PFSK-1 (cell line): ENCODE data around the gene DMAP1.

Source experiments
- FOXP2 ChIP-seq: optimal IDR thresholded peaks from 2 replicates; pipeline ENCODE3; 2011; ENCODE audit warnings: borderline replicate concordance, control low read depth, inconsistent platforms; ENCODE audit not compliant: insufficient read depth; ENCODE audit errors: extremely low read length, extremely low read depth
- POLR2AphosphoS5 ChIP-seq: IDR thresholded peaks from 2 replicates; pipeline ENCODE4 v1.6.1; 2012; ENCODE audit warnings: low read depth, mild to moderate bottlenecking, control low read depth, low read length, moderate library complexity
- REST ChIP-seq, 2 experiments: IDR thresholded peaks; 2 replicates each; pipeline versions ENCODE4 v1.6.1 to v1.8.0; 2011 to 2012; ENCODE audit warnings: low read depth in 2 of 2, low read length in 2 of 2, control low read depth in 1 of 2, inconsistent platforms in 1 of 2, mild to moderate bottlenecking in 1 of 2, moderate library complexity in 1 of 2; ENCODE audit not compliant: insufficient read depth in 1 of 2
- SIN3A ChIP-seq: IDR thresholded peaks from 2 replicates; pipeline ENCODE4 v1.6.1; 2012; ENCODE audit warnings: mild to moderate bottlenecking, low read length, moderate library complexity, borderline replicate concordance; ENCODE audit not compliant: insufficient read depth
- TAF1 ChIP-seq: IDR thresholded peaks from 2 replicates; pipeline ENCODE4 v1.6.1; 2012; ENCODE audit warnings: low read length, control low read depth, borderline replicate concordance; ENCODE audit not compliant: insufficient read depth

The DMAP1 gene

GRCh38 chr1:44227211-44227610 lies 13.9 kb downstream of the DMAP1 start:
- TF ChIP-seq TAF1 (no peak), REST (IDR thresholded peaks at IDR 0.05; ENCODE audit: insufficient read depth in 1 of 2, low read depth in 2 of 2, low read length in 2 of 2) (no peak), POLR2AphosphoS5 (no peak), FOXP2 (no peak), SIN3A (no peak)

- TF ChIP-seq SIN3A (no peak), TAF1 (no peak), FOXP2 (no peak), REST (IDR thresholded peaks at IDR 0.05; ENCODE audit: insufficient read depth in 1 of 2, low read depth in 2 of 2, low read length in 2 of 2) (no peak), POLR2AphosphoS5 (no peak)
Measured at GRCh38 chr1:44228218-44228617, 14.9 kb downstream of the DMAP1 start.

- TF ChIP-seq FOXP2 (no peak), POLR2AphosphoS5 (no peak), SIN3A (no peak), REST (IDR thresholded peaks at IDR 0.05; ENCODE audit: insufficient read depth in 1 of 2, low read depth in 2 of 2, low read length in 2 of 2) (no peak)
Measured at GRCh38 chr1:44229435-44230167, 16.3 kb downstream of the DMAP1 start.

GRCh38 chr1:44230796-44231195 lies 17.5 kb downstream of the DMAP1 start:
- TF ChIP-seq POLR2AphosphoS5 (no peak), SIN3A (no peak), FOXP2 (no peak), REST (IDR thresholded peaks at IDR 0.05; ENCODE audit: insufficient read depth in 1 of 2, low read depth in 2 of 2, low read length in 2 of 2) (no peak), TAF1 (no peak)
